NB4 (cell line): ENCODE data around the gene ZNF827.

Experiments used
- CTCF ChIP-seq: IDR thresholded peaks from one replicate; pipeline ENCODE4 v1.5.1; 2012; ENCODE audit warnings: low read depth, low read length
- MAX ChIP-seq: IDR thresholded peaks from 2 replicates; pipeline ENCODE4 v1.6.1; 2011; ENCODE audit warnings: low read depth, low read length
- MYC ChIP-seq: IDR thresholded peaks from 2 replicates; pipeline ENCODE4 v1.6.1; 2011; ENCODE audit warnings: low read depth, low read length
- POLR2A ChIP-seq: IDR thresholded peaks from 2 replicates; pipeline ENCODE4 v1.6.1; 2011; ENCODE audit warnings: mild to moderate bottlenecking; ENCODE audit not compliant: insufficient read length; ENCODE audit errors: extremely low read depth

- no peak for TF ChIP-seq CTCF
- no peak for TF ChIP-seq POLR2A
- TF ChIP-seq MYC: no peak
- TF ChIP-seq MAX: no peak
Measured at GRCh38 chr4:145827885-145828284, 110.7 kb downstream of the ZNF827 start.
